Breast epithelium (tissue), 4 donors: Measurements from ENCODE around the gene CFL1. TPM values are rescaled to one million over a fixed set of nuclear protein-coding genes. Genes with fewer than 3 reads are reported as not detected.

Source experiments
- DNase-seq, 2 donors: peaks; one replicate each; pipeline ENCODE4 v3.0.0-alpha.2; 2019; ENCODE audit warnings: low spot score in 2 of 2
- H3K27ac ChIP-seq, 2 donors: fragments of 200-600 bp; sonication (generic) in 1 of 2; one replicate each; pipeline ENCODE4 v1.5.1; 2016 to 2019; ENCODE audit warnings: mild to moderate bottlenecking in 1 of 2
- H3K27me3 ChIP-seq, 2 donors: fragments of 200-600 bp; sonication (generic) in 1 of 2; one replicate each; pipeline versions ENCODE4 v1.5.1 to v1.6.0; 2017 to 2019; ENCODE audit warnings: control low read depth in 1 of 2, mild to moderate bottlenecking in 1 of 2
- H3K36me3 ChIP-seq: fragments of 200-600 bp; one replicate; pipeline ENCODE4 v1.5.1; 2019
- H3K4me1 ChIP-seq, 2 donors: fragments of 200-600 bp; sonication (generic); one replicate each; pipeline ENCODE4 v1.5.1; 2016 to 2019; ENCODE audit warnings: control low read depth in 1 of 2
- H3K4me3 ChIP-seq, 3 donors: fragments of 200-600 bp; sonication (generic); 1 replicate in 2 of 3; 2 replicates in 1 of 3; pipeline ENCODE4 v1.5.1; 2016 to 2019; ENCODE audit warnings: mild to moderate bottlenecking in 3 of 3, moderate library complexity in 2 of 3
- H3K9me3 ChIP-seq, 2 donors: fragments of 200-600 bp; sonication (generic) in 1 of 2; one replicate each; pipeline ENCODE4 v1.5.1; 2016 to 2019; ENCODE audit warnings: control low read depth in 1 of 2
- CTCF ChIP-seq, 3 donors: fragments of 450-650 bp; IDR thresholded peaks; one replicate each; pipeline ENCODE4 v1.5.1; 2016 to 2017; ENCODE audit warnings: antibody characterized with exemption in 3 of 3, mild to moderate bottlenecking in 3 of 3, moderate library complexity in 3 of 3
- POLR2A ChIP-seq: fragments of 450-650 bp; IDR thresholded peaks from one replicate; pipeline ENCODE4 v1.6.1; 2016; ENCODE audit warnings: antibody characterized with exemption, mild to moderate bottlenecking, moderate library complexity
- POLR2AphosphoS5 ChIP-seq, 3 donors: sonication (generic); formaldehyde crosslinking; IDR thresholded peaks; one replicate each; pipeline ENCODE4 v1.6.1; 2017; ENCODE audit warnings: antibody characterized with exemption in 3 of 3
- intact Hi-C: fragments of 100-400 bp; cut with DNase I; formaldehyde crosslinking; loops from one replicate; pipeline ENCODE4 v1.15.1; 2023; ENCODE audit warnings: low total_unique reads
- total RNA-seq, 3 donors: library from RNA; depleted of rRNA; stranded (reverse); fragments of >200 nt; gene quantifications; one replicate each; pipeline ENCODE4 v1.1.0, GENCODE V29; 2016

Gene CFL1
- total RNA-seq, 3 donors from 2014 or later: 407 to 564 (median 453) TPM

- intact Hi-C loops: no loop called here
- DNase-seq: no peak
- no peaks in the 10 kb centered on the region for H3K9me3 ChIP-seq
- H3K4me3 ChIP-seq: no peak overlapping the region
- peaks cover 0 to 4% of the 10 kb centered on the region in 2 donors for H3K4me1 ChIP-seq
- no peak for TF ChIP-seq POLR2A
- no peak for TF ChIP-seq CTCF (IDR thresholded peaks at IDR 0.05)
- no peak for TF ChIP-seq POLR2AphosphoS5 (IDR thresholded peaks at IDR 0.05)
- H3K27me3 ChIP-seq: no peaks in the 10 kb centered on the region
- H3K36me3 ChIP-seq: no peaks in the 10 kb centered on the region
- no peak overlapping the region for H3K27ac ChIP-seq
These were observed 28.5 kb downstream of the CFL1 start for GRCh38 chr11:65829459-65829858.

GRCh38 chr11:65826984-65827735, 30.8 kb downstream of the CFL1 start:
- Histone ChIP-seq H3K27ac (no peak overlapping the region), H3K36me3 (no peaks in the 10 kb centered on the region), H3K27me3 (no peaks in the 10 kb centered on the region), H3K4me3 (no peak overlapping the region), H3K4me1 (no peaks in the 10 kb centered on the region), H3K9me3 (no peaks in the 10 kb centered on the region)
- intact Hi-C loops: no loop called here
- TF ChIP-seq POLR2A (no peak), CTCF (IDR thresholded peaks at IDR 0.05) (no peak), POLR2AphosphoS5 (IDR thresholded peaks at IDR 0.05) (no peak)
- no peak for DNase-seq

- intact Hi-C loops: no loop called here
- H3K4me1 ChIP-seq: no peaks in the 10 kb centered on the region
- TF ChIP-seq POLR2A (no peak), POLR2AphosphoS5 (IDR thresholded peaks at IDR 0.05) (no peak), CTCF (IDR thresholded peaks at IDR 0.05) (no peak)
- no peak overlapping the region for H3K4me3 ChIP-seq
- H3K27me3 ChIP-seq: no peaks in the 10 kb centered on the region
- H3K36me3 ChIP-seq: no peaks in the 10 kb centered on the region
- H3K27ac ChIP-seq: no peak overlapping the region
- H3K9me3 ChIP-seq: no peaks in the 10 kb centered on the region
- DNase-seq: no peak
These were observed 35.0 kb downstream of the CFL1 start for GRCh38 chr11:65822776-65823528.

GRCh38 chr11:65821107-65821506, 36.9 kb downstream of the CFL1 start:
- H3K27me3 ChIP-seq: no peaks in the 10 kb centered on the region
- intact Hi-C loops: no loop called here
- TF ChIP-seq POLR2AphosphoS5 (IDR thresholded peaks at IDR 0.05): no peak
- TF ChIP-seq CTCF (IDR thresholded peaks at IDR 0.05): no peak
- no peak for TF ChIP-seq POLR2A
- H3K4me1 ChIP-seq: no peaks in the 10 kb centered on the region
- no peak overlapping the region for H3K27ac ChIP-seq
- no peaks in the 10 kb centered on the region for H3K36me3 ChIP-seq
- no peak for DNase-seq
- no peaks in the 10 kb centered on the region for H3K9me3 ChIP-seq
- H3K4me3 ChIP-seq: no peak overlapping the region
